Mesendoderm (in vitro differentiated cells): ENCODE measurements around the gene KIAA0825.

Source experiments
- DNase-seq: peaks from one replicate; pipeline ENCODE4 v3.0.0; 2013
- H2AK5ac ChIP-seq: 2 replicates; pipeline ENCODE4 v1.6.1; 2013; ENCODE audit warnings: low read length, inconsistent platforms
- H2BK120ac ChIP-seq: 2 replicates; pipeline ENCODE4 v1.6.1; 2013; ENCODE audit warnings: low read depth, mild to moderate bottlenecking, low read length, moderate library complexity, mixed read lengths
- H2BK15ac ChIP-seq: replicated peaks from 2 replicates; pipeline ENCODE4 v1.6.1; 2013; ENCODE audit warnings: low read depth, mild to moderate bottlenecking, moderate library complexity
- H2BK5ac ChIP-seq: 2 replicates; pipeline ENCODE4 v1.6.1; 2013; ENCODE audit warnings: low read length, inconsistent platforms
- H3K18ac ChIP-seq: 2 replicates; pipeline ENCODE4 v1.6.1; 2013; ENCODE audit warnings: mild to moderate bottlenecking, low read length, mixed read lengths
- H3K23ac ChIP-seq: one replicate; pipeline ENCODE4 v1.6.1; 2013; ENCODE audit warnings: low read length
- H3K27ac ChIP-seq: 2 replicates; pipeline ENCODE4 v1.5.1; 2013; ENCODE audit warnings: low read depth, mild to moderate bottlenecking, inconsistent platforms, low read length, moderate library complexity
- H3K27me3 ChIP-seq: 2 replicates; pipeline ENCODE4 v1.6.1; 2013; ENCODE audit warnings: low read length, control low read depth, mild to moderate bottlenecking, inconsistent platforms; ENCODE audit not compliant: insufficient read depth, poor library complexity
- H3K36me3 ChIP-seq: 2 replicates; pipeline ENCODE4 v1.6.1; 2013; ENCODE audit warnings: low read length, inconsistent platforms; ENCODE audit not compliant: control insufficient read depth, insufficient read depth
- H3K4ac ChIP-seq: one replicate; pipeline ENCODE4 v1.6.1; 2013; ENCODE audit warnings: low read depth, mild to moderate bottlenecking, low read length, moderate library complexity
- H3K4me1 ChIP-seq: 2 replicates; pipeline ENCODE4 v1.6.1; 2013; ENCODE audit warnings: low read depth, low read length, inconsistent platforms; ENCODE audit not compliant: control insufficient read depth
- H3K4me2 ChIP-seq: 2 replicates; pipeline ENCODE4 v1.6.1; 2013; ENCODE audit warnings: low read length
- H3K4me3 ChIP-seq: 2 replicates; pipeline ENCODE4 v1.5.1; 2013; ENCODE audit warnings: mild to moderate bottlenecking, low read length
- H3K56ac ChIP-seq: one replicate; pipeline ENCODE4 v1.6.1; 2013; ENCODE audit warnings: low read length
- H3K79me1 ChIP-seq: 2 replicates; pipeline ENCODE4 v1.6.1; 2013; ENCODE audit warnings: low read length, inconsistent platforms
- H3K79me2 ChIP-seq: 2 replicates; pipeline ENCODE4 v1.6.1; 2013; ENCODE audit warnings: mild to moderate bottlenecking, low read length; ENCODE audit not compliant: control insufficient read depth, insufficient read depth
- H3K9ac ChIP-seq: 2 replicates; pipeline ENCODE4 v1.6.1; 2013; ENCODE audit warnings: low read length, inconsistent platforms
- H4K5ac ChIP-seq: one replicate; pipeline ENCODE4 v1.6.1; 2013; ENCODE audit warnings: low read length
- H4K8ac ChIP-seq: one replicate; pipeline ENCODE4 v1.6.1; 2013; ENCODE audit warnings: low read depth, mild to moderate bottlenecking, control low read depth, low read length, moderate library complexity
- WGBS: extraction: QIAGEN DNeasy Blood & Tissue Kit; methylation state at CpG from one replicate; pipeline ENCODE4 v1.1.7; 2013; ENCODE audit warnings: low lambda C conversion rate, missing lambda C conversion rate; ENCODE audit not compliant: insufficient coverage; ENCODE audit errors: extremely low coverage; 5-methylcytosine and 5-hydroxymethylcytosine counted together

Gene KIAA0825

DNA sequence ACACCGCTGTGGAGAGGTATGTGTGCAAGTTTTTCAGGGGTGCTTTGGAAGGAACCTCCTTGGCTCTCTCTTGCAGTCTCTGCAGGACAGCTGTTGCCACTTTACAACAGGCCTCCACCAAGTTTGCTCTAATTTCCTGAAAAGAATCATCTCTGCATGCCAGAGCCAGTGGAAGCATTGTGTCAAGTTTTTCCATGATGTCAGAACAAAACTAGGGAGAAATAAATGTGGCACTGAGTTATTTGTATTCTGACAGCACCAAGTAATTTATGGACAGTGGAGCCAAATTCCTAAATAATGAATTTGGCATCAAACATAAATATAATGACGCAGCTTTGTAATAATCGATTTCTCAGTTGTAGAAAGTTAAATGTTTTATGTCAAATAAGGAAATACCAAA lies 146.9 kb downstream of the KIAA0825 start:
- no peak overlapping the region for H3K27ac ChIP-seq
- H3K27me3 ChIP-seq: no peaks in the 10 kb centered on the region
- no peak overlapping the region for H3K56ac ChIP-seq
- H2BK120ac ChIP-seq: no peak overlapping the region
- no peak overlapping the region for H4K5ac ChIP-seq
- WGBS: no CpG with 5 or more reads among the region's 3 CpGs
- DNase-seq: no peak
- no peak overlapping the region for H2AK5ac ChIP-seq
- H3K36me3 ChIP-seq: no peaks in the 10 kb centered on the region
- H3K4me3 ChIP-seq: no peak overlapping the region
- no peak overlapping the region for H2BK15ac ChIP-seq
- H3K4me1 ChIP-seq: no peaks in the 10 kb centered on the region
- H3K9ac ChIP-seq: no peak overlapping the region
- H3K23ac ChIP-seq: no peak overlapping the region
- no peaks in the 10 kb centered on the region for H3K79me1 ChIP-seq
- no peak overlapping the region for H3K4me2 ChIP-seq
- H2BK5ac ChIP-seq: no peak overlapping the region
- no peak overlapping the region for H3K18ac ChIP-seq
- H3K79me2 ChIP-seq: no peaks in the 10 kb centered on the region
- H3K4ac ChIP-seq: no peak overlapping the region
- H4K8ac ChIP-seq: no peak overlapping the region

DNA sequence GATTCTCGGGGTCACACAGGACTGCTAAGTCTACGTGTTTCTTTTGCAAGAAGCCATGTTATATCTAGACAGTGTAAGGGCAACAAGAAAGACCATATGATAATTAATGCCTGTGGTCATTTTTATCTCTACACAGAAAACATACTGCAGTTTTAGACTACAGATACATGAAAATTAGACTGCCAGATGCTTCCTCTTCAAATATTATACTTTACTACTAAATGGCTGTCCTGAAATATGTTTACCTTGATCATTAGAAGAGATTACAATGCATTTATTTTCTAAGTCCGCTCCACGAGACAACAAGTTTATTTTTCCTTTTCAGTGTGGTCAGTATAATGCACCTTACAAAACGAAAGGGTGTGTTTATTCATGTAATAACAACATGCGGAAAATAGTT lies 147.6 kb downstream of the KIAA0825 start:
- DNase-seq: no peak
- no peak overlapping the region for H4K8ac ChIP-seq
- H3K4me3 ChIP-seq: no peak overlapping the region
- no peaks in the 10 kb centered on the region for H3K27me3 ChIP-seq
- no peak overlapping the region for H4K5ac ChIP-seq
- no peak overlapping the region for H2BK15ac ChIP-seq
- no peaks in the 10 kb centered on the region for H3K36me3 ChIP-seq
- H3K79me2 ChIP-seq: no peaks in the 10 kb centered on the region
- H3K4me1 ChIP-seq: no peaks in the 10 kb centered on the region
- H2BK120ac ChIP-seq: no peak overlapping the region
- no peak overlapping the region for H3K56ac ChIP-seq
- H3K79me1 ChIP-seq: no peaks in the 10 kb centered on the region
- H2BK5ac ChIP-seq: no peak overlapping the region
- H3K4ac ChIP-seq: no peak overlapping the region
- no peak overlapping the region for H3K27ac ChIP-seq
- no peak overlapping the region for H3K23ac ChIP-seq
- no peak overlapping the region for H3K4me2 ChIP-seq
- H3K18ac ChIP-seq: no peak overlapping the region
- no peak overlapping the region for H2AK5ac ChIP-seq
- no CpG with 5 or more reads among the region's 6 CpGs for WGBS
- no peak overlapping the region for H3K9ac ChIP-seq

DNA sequence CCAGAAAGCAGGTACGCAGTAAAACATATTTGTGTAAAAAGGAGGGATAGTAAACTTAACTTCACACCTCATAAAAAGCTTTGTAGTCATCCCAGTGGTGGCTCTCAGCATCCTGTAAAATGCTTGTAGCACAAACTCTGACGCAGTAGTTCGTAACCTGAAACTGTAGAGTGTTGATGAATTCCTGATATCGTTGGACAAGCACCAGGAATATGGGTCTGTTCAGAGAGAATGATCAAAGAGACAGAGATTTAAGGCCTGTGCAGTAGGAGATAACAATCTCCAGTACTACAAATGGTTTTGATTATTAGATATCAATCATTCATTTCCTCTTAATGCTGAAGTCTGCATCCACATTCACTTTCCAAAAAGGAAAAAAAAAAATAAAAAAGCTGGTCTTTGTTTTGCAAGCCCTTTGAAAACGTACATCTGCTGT lies 148.5 kb downstream of the KIAA0825 start:
- Histone ChIP-seq H3K4me1 (no peaks in the 10 kb centered on the region), H3K18ac (no peak overlapping the region), H3K23ac (no peak overlapping the region), H3K56ac (no peak overlapping the region), H3K27me3 (no peaks in the 10 kb centered on the region), H3K4me2 (no peak overlapping the region), H2BK15ac (no peak overlapping the region), H3K27ac (no peak overlapping the region), H3K4me3 (no peak overlapping the region), H3K9ac (no peak overlapping the region), H2BK5ac (no peak overlapping the region), H2AK5ac (no peak overlapping the region), H2BK120ac (no peak overlapping the region), H3K79me2 (no peaks in the 10 kb centered on the region), H4K5ac (no peak overlapping the region), H4K8ac (no peak overlapping the region), H3K79me1 (no peaks in the 10 kb centered on the region), H3K36me3 (no peaks in the 10 kb centered on the region), H3K4ac (no peak overlapping the region)
- no CpG with 5 or more reads among the region's 5 CpGs for WGBS
- DNase-seq: no peak

DNA sequence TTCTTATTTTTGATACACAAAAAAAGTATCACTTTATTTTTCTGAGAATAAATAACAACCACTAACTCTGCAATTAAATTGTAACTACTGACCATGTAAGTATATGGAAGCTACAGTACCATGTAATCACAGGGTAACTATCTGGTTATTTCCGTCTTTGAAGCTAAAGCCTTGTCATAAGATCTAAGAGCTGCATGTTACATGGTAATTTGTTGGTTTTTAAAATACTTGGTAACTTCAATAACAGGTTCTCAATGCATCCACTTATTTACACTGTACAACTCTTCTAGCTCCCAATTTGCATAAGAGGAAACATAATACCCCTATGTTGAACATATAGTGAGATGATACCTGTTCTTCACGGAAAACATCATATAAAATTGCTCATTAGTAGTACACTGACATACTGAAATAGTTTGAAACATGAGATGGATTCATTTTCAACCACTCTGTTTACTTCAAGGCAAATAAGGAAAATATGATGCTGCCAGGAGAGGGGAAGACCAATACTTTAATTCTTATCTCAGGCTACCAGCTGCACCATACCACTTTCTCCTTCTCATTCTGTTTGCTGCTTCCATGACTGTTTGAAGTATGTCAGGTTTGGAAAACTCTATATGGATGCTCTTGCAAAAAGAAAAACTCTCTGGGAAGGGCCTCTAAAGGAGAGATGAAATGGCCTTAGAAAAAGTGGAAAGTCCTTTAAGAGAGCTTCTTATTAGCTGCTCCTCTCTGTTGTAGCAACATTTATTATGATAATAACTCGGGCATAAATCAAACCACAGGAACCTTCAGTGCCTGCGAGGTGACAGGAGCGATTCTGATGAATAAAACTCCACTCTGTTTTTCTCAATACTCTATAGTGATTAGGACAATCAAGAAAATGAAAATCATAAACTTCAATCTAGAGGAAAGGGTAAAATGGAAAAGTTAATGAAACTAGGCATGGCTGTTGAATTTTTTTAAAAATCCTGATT lies 150.2 kb downstream of the KIAA0825 start:
- H2AK5ac ChIP-seq: no peak overlapping the region
- H3K4me1 ChIP-seq: no peaks in the 10 kb centered on the region
- no peak overlapping the region for H4K5ac ChIP-seq
- H3K4ac ChIP-seq: no peak overlapping the region
- no peak overlapping the region for H3K18ac ChIP-seq
- H2BK5ac ChIP-seq: no peak overlapping the region
- H3K36me3 ChIP-seq: no peaks in the 10 kb centered on the region
- no peak overlapping the region for H3K23ac ChIP-seq
- no peaks in the 10 kb centered on the region for H3K27me3 ChIP-seq
- H3K27ac ChIP-seq: no peak overlapping the region
- no peak overlapping the region for H2BK120ac ChIP-seq
- no peak overlapping the region for H3K4me2 ChIP-seq
- H4K8ac ChIP-seq: no peak overlapping the region
- H2BK15ac ChIP-seq: no peak overlapping the region
- WGBS: no CpG with 5 or more reads among the region's 5 CpGs
- H3K4me3 ChIP-seq: no peak overlapping the region
- no peaks in the 10 kb centered on the region for H3K79me2 ChIP-seq
- no peak overlapping the region for H3K56ac ChIP-seq
- no peak for DNase-seq
- H3K79me1 ChIP-seq: no peaks in the 10 kb centered on the region
- no peak overlapping the region for H3K9ac ChIP-seq

DNA sequence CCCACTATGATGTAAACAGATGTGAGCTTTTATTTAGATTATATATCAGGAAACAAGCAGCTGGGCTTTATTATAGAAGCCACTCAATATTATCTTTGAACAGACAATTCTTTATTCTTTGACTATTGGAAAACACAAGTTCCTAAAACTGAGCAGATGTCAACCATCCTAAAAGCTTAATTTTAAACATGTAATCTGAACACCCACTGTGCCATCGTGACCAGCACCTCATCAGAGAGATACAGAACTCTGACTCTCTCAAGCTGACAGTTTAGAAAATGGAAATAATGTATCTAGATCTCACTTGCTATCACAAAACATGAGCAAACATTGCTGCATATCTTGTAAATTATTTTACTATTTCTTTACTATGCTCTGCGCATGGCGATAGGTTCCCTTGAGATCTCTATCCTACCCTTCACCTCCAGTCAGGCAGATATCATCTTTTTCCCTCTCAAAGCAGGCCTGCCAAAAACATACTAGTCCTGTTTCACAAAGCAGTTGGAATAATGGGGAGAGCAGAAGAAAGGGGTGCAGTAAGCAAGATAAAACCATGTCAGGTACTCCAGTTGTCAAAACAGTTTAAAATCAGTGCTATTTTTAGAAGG lies 151.0 kb downstream of the KIAA0825 start:
- no peak overlapping the region for H4K5ac ChIP-seq
- no peak overlapping the region for H3K9ac ChIP-seq
- H3K4ac ChIP-seq: no peak overlapping the region
- DNase-seq: no peak
- H3K56ac ChIP-seq: no peak overlapping the region
- no peaks in the 10 kb centered on the region for H3K79me2 ChIP-seq
- no peak overlapping the region for H3K4me2 ChIP-seq
- H2BK120ac ChIP-seq: no peak overlapping the region
- no peak overlapping the region for H3K27ac ChIP-seq
- WGBS: no CpG with 5 or more reads among the region's 3 CpGs
- no peaks in the 10 kb centered on the region for H3K79me1 ChIP-seq
- no peak overlapping the region for H4K8ac ChIP-seq
- no peak overlapping the region for H3K18ac ChIP-seq
- H3K27me3 ChIP-seq: no peaks in the 10 kb centered on the region
- H3K4me1 ChIP-seq: no peaks in the 10 kb centered on the region
- H2BK5ac ChIP-seq: no peak overlapping the region
- no peaks in the 10 kb centered on the region for H3K36me3 ChIP-seq
- no peak overlapping the region for H3K23ac ChIP-seq
- no peak overlapping the region for H2BK15ac ChIP-seq
- H2AK5ac ChIP-seq: no peak overlapping the region
- H3K4me3 ChIP-seq: no peak overlapping the region
